GM21529 (cell line): ENCODE measurements around the gene LSR.
"Not testable (repeated sequence)": the region's sequence is repeated elsewhere in the genome, so short reads cannot be mapped to it uniquely, and the experiment has no call there.

Experiments
- ATAC-seq: cut with Tn5 transposase; IDR thresholded peaks from one replicate; pipeline ENCODE4 v1.9.1; 2021; ENCODE audit not compliant: unreplicated experiment

LSR gene

GRCh38 chr19:35216833-35217648 lies 31.8 kb upstream of the LSR start:
- ATAC-seq = no peak

- ATAC-seq = no peak
Measured at GRCh38 chr19:35217649-35217990, 31.2 kb upstream of the LSR start.

- no peak for ATAC-seq
Measured at GRCh38 chr19:35219008-35219407, 29.8 kb upstream of the LSR start.

DNA sequence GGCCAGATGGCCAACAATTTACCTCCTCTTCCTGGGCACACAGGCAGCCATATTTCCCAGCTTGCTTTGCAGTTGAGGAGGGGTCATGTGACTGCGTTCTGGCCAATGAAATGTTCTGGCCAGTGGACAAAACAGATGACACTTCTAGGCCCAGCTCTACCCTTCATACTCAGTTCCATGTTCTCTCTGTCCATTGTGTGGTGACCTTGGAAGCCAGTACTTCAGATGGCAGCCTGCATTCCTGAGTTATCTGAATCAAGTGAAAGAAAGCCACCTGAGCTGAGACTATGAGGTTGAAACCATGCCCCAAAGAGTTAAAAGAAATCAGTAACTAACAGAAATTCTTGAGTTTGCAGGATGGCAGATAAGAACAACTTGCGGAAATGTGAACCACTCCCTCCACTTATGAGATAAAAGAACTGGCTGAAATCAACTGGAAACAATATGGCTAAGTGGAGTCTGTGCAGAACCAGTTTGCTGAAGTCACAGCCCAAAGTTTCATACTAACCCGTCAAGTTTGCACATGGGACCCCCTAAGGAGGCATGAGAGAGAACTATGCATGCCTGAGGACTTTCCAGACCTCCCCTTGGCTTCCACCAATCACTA lies 28.4 kb upstream of the LSR start:
- ATAC-seq = no peak

DNA sequence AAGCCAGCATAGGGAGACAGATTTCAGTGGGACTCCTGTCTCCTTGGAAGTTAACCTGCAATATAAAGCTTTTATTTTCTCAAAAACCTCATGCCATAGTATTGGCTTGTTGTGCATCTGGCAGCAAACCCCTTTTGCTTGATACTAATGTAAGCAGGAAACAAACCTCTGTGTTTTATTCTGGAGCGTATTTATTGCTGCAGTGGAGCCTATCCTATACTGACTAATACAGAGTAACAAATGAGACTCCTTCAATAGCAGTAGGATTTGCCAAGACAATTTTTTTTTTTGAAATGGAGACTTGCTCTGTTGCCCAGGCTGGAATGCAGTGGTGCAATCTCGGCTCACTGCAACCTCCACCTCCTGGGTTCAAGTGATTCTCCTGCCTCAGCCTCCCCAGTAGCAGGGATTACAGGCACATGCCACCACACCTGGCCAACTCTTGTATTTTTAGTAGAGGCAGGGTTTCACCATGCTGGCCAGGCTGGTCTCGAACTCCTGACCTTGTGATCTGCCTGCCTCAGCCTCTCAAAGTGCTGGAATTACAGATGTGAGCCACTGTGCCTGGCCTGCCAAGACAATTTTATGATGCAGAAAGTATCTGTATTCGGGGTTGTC lies 27.7 kb upstream of the LSR start:
- not testable (repeated sequence) for ATAC-seq

GRCh38 chr19:35222373-35223015 lies 26.3 kb upstream of the LSR start:
- no peak for ATAC-seq

GRCh38 chr19:35223084-35223790 lies 25.6 kb upstream of the LSR start:
- no peak for ATAC-seq

- no peak for ATAC-seq
Measured at GRCh38 chr19:35223862-35224505, 24.8 kb upstream of the LSR start.

DNA sequence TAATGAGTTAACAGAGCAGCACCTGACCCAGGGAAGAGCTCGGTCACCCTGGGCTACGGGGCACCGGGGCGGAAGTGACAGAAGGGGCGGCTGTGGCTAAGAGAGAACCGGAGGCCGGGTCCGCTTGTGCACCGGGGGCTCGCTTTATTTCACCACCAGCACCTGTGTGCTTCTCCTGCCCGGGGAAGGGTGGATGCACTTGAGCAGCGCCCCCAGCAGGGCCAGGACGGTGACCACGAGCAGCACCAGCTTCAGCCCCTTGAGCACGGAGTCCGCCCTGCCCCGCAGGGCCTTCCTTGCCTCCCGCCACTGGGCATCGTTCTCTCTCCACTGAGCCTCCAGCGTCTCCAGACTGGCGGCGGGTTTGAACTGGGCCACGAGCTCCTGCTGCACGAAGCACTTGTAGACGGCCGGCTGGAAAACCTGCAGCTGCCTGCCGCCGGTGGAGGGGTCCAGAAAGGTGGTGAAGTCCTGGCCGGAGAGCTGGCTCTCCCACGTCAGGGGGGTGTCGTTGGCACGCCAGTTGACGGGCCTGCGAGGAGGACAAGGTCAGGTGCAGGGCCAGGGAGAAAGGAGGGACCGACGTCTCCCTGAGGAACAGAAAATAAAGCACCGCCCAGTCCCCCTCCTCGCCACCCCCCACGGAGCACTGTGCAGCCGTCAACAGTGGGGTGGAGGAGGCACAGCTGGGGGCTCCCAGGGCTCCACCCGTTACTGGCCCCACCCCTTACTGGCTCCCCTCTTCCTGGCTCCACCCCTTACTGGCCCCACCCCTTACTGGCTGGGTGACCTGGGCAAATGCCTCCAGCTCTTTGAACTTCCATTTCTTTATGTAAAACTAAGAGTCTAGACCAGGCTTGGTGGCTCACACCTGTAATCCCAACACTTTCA lies 23.9 kb upstream of the LSR start:
- no peak for ATAC-seq

GRCh38 chr19:35225951-35226350 lies 22.9 kb upstream of the LSR start:
- ATAC-seq = no peak

- no peak for ATAC-seq
Measured at GRCh38 chr19:35226748-35227147, 22.1 kb upstream of the LSR start.

- no peak for ATAC-seq
Measured at GRCh38 chr19:35228177-35228930, 20.4 kb upstream of the LSR start, which contains the start of gene FAM187B. TSS of gene FAM187B (minus strand) at chr19:35228739. CDS start at chr19:35228680, 59 bp downstream.

- ATAC-seq = no peak
Measured at GRCh38 chr19:35229601-35230000, 19.2 kb upstream of the LSR start.

DNA sequence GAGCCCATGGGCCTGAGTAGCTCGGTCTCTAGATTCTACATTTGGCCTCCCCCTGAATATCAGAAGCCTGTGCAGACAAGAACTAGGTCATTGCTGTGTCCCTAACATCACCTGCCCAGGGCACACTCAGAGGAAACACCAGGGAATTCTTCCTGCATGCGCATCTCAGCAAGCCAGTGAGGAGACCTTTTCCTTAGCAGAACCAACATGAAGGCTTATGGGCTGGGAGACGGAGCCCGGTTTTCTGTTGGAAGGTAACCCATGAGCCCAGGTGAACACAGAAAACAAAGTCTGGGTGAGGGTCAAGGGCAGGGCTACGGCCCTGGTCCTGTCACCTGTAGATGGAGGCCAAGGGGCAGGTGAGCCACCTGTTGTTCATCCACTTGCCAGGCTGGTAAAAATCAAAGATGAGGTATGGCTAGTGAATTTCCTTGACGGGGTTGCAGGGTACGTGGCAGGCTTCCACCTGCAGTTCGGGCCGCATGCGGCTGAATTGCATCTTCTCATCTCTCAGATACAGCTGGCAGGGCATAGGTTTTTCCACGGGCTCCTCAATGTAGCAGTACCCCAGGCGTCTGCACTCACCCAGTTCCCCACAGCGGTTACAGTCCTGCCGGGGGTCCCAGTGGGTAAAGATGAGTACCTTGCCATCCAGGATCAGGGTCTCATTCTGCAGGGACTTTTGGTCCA lies 16.7 kb upstream of the LSR start:
- ATAC-seq = no peak

DNA sequence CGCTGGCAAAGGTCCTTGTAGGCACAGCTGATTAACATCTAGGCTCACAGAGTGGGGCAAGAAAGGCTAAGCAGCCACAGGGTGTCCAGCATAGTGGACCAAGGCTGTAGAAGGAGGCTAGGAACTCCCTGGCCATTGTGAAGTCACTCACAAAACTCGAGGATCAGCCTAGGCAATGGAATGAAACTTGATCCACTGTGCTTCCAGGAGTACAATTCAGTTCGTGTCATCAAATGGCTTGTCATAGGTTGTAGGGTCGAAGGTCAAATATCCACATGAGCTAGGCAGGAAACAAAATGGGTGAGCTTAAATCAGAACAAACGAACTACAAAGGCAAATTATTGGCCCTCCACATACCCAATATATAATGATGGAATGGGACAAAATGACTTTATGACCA lies 15.9 kb upstream of the LSR start:
- no peak for ATAC-seq

GRCh38 chr19:35236638-35237400 lies 12.0 kb upstream of the LSR start:
- no peak for ATAC-seq

DNA sequence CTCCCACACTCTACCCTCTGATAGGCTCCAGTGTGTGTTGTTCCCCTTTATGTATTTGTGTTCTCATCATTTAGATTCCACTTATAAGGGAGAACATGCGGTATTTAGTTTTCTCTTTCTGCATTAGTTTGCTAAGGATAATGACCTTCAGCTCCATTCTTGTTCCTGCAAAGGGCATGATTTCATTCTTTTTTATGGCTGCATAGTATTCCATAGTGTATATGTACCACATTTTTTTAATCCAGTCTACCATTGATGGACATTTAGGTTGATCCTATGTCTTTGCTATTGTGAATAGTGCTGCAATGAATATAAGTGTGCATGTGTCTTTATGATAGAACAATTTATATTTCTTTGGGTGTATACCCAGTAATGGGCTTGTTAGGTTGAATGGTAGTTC lies 9.2 kb upstream of the LSR start:
- not testable (repeated sequence) for ATAC-seq

DNA sequence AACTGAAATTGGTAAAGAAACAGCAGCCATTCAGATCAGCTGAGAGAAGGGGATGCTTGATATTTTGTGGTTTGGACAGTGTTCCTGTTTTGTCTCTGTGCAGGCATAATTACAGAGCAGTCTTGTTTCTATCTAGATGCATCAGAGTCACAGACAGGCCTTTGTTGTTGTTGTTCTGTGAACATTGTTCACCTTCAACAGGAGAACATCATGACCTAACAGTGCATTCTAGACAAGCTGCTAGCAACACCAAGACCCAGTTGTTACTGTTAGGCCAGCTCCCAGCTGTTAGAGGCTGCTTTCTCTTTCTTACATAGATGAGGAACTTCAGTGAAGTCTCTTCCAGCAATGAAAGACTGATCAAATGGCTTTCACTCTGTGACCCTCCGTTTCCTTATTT lies 8.5 kb upstream of the LSR start:
- ATAC-seq = no peak
